NCI-H1105 (cell line): ENCODE results near the gene CLN5.
A peak's percentile ranks its signal among the peaks of the same experiment; 100 is the strongest.
"Not testable (repeated sequence)": the region's sequence is repeated elsewhere in the genome, so short reads cannot be mapped to it uniquely, and the experiment has no call there.

Experiments used
- DNase-seq: peaks from one replicate; lab custom pipeline; 2025; lab: John Stamatoyannopoulos, UW

CLN5 gene

DNA sequence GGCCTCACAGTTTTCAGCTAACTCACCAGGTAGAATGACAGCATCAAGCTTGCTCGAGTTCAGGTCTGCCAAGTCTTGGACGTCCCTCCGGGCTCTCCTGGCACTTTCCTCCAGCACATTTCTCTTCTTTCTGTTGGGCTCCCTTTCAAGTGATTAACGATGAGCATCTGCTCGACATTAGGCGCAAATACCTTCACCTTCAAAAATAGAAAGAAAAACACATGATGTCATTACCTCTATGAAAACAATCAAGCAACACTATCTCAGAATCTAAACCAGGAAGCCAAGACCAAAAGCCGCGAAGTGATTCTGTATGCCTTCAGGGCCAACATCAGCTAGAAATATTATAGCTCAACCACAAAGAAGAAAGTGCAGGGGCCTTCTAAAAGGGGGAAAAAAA lies 15.4 kb upstream of the CLN5 start:
- no peak for DNase-seq

DNA sequence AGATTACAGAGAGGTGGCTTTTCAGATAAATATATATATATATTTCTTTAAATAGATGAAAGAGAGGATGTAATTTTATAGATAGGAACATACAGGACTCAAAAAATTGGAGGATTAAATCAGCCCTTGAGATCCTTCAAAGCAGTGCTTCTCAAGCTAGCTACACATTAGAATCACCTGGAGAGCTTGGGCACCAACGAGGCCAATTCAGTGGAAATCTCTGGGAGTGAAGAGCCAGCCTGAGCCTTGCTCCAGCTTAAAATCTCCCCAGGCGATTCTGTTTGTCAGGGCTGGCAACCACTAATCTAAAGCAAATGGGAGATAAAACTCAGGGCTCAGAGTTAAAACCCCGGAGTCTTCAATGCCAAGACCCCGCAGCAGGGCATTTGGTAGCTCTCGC lies 15.0 kb upstream of the CLN5 start:
- DNase-seq, result no peak

DNA sequence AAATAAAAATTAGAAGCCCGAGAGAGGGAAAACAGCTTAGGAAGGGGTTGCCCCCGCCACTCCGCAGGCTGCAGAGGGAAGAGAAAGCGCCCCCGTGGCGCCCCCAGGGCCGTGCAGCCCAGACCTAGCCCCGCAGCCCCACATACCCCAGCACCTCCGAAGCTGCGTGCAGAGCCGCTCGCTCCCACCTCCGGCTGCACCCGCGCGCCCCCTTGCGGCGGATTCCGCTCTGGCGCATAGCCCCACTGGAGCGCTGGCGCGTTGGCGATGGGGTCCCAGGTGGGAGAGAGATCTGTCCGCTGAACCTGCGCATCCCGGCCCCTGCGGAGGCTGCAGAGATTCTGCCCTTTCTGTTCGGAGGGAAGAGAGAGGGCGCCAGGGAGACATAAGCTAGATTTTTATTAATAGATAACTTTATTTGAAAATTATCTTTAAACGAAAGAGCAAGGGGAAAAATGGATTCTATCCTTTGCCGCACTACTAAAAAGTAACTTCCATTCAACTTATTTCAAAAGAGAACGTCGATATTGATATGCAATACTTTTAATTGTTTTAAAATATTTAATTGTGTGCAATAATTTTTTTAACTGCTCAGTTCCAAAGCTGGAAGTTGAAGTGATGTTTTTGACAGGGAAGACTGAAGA lies 11.7 kb upstream of the CLN5 start:
- DNase-seq, result peak; percentile 25

DNA sequence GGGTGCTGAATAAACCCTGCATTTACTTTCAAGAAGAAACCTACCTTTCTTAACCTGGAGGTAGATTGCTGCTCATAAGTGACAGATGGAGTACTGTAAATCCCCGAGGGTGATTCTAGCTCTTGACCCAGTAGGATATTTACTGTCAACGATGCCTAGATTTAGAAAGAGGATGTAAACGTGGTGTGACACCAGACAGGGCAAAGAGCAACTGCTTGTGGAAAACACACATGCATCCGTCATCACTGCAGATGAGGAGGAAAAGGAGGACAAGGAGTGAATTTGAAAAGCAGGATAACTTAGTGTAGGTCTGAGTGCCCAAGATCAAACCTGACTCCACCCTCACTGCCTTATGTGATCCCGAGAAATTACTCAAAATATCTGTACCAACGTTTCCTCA lies 9.8 kb upstream of the CLN5 start:
- no peak for DNase-seq

DNA sequence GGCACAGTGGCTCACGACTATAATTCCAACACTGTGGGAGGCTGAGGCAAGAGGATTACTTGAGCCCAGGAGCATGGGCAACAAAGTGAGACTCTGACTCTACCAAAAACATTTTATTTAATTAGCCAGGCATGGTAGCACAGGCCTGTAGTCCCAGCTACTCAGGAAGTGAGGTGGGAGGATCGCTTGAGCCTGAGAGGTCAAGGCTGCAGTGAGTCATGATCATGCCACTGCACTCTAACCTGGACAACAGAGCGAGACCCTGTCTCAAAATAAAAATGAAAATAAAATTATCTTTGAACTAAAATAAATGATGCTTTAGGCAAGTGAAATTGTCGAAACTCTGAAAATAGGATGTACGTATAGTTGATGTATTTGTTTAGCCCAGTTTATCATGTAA lies 8.2 kb upstream of the CLN5 start:
- no peak for DNase-seq

DNA sequence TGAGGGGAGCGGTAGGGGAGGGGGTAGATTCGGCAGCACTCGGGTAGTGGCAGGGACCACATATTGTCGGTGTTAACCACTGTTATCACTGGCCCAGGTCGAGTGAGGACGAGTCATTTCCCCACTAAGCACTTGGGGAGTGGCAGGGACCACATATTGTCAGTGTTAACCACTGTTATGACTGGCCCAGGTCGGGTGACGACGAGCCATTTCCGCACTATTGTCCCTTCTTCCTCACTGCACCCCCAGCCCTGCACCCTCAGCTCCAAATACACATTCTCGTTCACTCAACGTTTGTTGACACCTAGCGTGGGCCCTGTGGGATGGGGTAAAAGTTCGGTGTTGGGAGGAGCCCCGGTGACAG lies 467 bp upstream of the CLN5 start:
- no peak for DNase-seq

DNA sequence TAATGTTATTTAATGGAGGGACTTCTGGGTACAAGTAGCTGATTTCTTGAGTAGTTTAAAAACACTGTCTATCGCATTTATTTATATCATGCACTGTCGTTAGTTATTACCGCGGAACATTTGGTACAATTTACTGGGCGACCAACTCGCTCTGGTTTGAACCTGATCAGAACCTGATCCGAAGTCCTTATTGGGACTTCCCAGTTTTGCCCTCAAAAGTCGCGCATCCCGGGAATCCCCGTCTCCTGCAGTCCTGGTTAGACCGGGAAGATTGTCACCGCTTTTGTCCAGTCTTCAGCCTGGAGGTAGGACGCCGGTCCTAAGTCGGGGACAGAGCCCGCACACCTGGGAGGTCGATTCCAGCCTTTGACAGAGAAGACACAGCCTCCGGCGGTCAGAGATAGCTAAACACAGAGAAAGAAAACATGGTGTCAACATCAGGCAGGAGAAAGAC lies 694 bp downstream of the CLN5 start:
- no peak for DNase-seq

DNA sequence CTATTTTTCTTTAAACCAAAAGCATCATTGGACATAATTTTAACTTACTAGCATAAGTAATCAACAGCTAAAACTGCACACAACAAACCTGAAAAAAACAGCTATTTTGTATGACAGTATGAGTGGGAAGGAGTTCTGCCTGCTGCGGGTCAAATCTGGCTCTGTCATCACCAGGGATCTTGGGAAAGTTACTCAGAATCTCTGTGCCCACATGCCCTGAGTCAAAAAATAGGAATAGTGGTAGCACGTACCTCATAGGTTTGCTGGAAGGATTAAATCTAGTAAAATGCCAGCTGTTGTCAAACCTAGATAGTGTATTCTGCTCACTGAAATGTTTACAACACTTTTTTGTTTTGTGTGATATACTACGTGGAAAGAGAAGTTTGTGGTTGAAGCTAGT lies 1.1 kb downstream of the CLN5 start:
- DNase-seq, result no peak

DNA sequence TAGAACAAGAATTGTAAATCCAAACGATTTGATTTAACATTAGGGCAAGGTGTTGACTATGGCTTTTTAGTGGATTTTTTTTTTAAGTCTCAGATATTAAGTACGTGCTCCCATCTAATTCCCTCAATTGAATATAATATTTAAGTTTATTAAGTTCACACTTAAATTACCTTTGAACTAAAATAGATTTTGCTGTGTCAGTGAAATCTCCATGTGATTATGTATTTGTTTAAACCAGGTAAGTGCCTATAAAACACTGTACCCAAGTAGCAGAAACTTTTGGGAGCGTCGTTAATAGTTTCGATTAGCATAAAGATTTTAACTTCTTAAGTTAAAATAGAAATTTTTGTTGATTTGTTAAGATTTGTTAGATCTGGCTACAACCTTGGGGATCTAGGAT lies 1.6 kb downstream of the CLN5 start:
- DNase-seq, result no peak

DNA sequence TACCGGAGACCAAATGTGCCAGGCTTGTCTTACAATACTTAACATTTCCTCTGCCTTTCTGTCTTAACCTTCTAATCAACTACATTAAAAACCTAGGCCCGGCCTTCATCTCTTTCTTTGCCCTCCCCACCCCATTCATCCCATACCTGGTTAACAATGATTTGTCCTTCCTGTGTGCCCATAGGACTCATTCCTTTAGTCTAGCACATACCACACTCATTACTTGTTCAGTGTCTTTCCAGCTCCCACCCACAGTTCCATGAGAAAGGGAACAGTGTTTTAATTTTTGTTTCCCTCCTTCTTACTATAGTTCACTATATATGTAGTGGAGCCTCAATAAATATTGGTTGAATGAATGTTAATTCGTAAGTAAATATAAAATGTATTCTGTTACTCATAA lies 2.4 kb downstream of the CLN5 start:
- no peak for DNase-seq

DNA sequence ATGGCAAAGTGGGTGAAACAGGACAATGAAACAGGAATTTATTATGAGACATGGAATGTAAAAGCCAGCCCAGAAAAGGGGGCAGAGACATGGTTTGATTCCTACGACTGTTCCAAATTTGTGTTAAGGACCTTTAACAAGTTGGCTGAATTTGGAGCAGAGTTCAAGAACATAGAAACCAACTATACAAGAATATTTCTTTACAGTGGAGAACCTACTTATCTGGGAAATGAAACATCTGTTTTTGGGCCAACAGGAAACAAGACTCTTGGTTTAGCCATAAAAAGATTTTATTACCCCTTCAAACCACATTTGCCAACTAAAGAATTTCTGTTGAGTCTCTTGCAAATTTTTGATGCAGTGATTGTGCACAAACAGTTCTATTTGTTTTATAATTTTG lies 8.6 kb downstream of the CLN5 start:
- DNase-seq, result no peak

DNA sequence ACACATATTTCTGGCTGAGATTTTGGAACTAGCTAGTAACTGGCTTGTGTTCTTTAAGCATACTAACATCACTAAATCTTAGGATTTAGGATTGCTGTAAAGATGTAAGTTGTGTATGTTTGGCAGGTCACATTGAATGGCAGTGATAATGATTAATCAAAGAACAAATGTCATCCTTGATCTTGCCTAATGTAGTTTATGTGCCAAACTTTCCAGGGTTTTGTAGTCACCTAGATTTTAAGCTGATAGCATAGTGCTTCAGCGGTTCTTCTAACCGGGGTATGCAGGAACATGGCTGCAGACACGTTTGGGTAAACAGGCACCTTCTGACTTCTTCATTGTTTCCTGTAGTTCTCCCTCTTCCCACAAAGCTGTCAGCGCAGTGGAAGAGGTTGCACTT lies 9.7 kb downstream of the CLN5 start:
- no peak for DNase-seq

DNA sequence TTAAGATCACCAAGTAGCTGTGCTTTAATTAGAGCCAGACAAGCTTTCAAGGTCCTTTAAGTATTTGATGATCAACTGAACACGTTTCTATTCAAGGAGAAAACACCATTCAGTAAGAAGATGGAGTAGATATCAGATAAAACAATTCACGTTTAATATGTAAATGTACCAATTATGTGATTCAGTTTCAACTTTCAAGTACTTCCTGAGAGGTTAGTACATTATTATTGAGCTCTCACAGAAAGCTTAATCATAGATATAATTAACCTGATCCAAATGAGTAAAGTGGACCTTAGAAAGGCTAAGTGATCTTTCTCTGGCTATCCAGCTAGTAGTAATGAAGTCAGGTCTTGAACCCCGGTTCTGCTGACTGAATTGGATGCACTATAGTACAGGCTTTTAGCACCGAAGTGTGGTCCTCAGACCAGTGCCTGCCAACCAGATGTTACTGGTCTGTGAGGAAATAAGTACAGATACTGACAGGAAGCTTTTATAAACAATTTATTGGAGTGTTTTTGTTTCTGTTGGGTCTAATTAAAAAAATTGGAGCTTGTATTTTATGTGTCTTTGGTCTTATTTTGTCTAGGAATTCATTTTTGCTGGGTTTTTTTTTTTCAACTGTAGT lies 10.2 kb downstream of the CLN5 start:
- DNase-seq, result no peak

DNA sequence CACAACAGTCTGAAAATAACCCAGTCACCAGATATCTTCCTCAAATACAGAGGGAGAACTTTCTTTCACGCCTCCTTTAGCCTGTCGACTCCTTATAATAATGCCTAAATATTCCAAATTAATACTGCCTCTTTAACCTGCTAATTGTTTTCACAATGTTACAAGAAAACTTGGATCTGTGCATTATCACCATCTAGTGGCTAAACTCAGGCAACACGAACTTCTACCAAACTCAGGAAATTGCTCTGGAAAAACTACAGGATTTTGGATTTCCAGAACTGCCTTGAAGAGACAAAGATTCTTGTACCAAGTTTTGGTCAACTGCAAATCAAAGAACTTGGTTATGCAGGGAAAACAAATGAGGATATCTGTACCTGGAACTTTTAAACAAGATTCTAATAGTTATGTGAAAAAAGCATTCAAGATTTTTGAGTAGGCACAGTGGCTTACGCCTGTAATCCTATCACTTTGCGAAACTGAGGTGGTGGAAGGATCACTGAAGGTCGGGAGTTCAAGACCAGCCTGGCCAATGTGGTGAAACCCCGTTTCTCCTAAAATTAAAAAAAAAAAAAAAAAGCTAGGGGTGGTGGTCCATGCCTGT lies 10.8 kb downstream of the CLN5 start:
- no peak for DNase-seq

DNA sequence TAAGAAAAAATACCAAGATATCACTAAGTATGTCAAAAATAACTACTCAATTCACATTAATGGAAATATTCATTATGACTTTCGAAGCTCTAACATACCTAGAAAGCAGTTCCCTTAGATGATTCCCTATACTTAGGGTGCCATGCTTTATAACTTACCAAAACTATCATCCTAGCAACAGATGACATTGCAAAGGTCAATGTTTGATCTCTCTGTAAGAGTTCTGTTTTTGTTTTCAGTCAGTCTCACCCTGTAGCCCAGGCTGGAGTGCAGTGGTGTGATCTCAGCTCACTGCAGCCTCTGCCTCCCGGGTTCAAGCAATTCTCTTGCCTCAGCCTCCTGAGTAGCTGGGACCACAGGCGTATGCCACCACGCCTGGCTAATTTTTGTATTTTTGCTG lies 16.5 kb downstream of the CLN5 start:
- DNase-seq, result not testable (repeated sequence)

DNA sequence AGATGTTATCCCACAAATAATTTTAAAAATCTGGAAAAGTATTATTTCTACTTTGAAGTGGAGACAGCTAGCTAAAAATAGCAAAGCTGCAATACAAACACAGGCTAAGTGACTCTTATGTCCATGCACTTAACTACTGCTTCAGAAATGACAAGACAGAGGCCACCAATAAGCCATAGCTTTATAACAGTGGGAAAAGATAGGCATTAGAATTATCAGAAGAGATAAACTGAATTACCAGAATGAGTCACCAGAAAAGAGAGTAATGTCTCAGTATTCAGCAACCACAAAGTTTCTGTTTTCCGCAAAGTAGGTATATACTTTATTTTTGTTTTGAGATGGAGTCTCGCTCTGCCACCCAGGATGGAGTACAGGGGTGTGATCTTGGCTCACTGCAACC lies 17.1 kb downstream of the CLN5 start:
- no peak for DNase-seq

DNA sequence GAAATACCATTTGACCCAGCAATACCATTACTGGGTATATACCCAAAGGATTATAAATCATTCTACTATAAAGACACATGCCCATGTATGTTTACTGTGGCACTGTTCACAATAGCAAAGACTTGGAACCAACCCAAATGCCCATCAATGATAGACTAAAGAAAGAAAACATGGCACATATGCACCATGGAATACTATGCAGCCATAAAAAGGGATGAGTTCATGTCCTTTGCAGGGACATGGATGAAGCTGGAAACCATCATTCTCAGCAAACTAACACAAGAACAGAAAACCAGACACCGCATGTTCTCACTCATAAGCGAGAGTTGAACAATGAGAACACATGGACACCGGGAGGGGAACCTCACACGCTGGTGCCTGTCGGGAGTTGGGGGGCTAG lies 17.8 kb downstream of the CLN5 start:
- not testable (repeated sequence) for DNase-seq

DNA sequence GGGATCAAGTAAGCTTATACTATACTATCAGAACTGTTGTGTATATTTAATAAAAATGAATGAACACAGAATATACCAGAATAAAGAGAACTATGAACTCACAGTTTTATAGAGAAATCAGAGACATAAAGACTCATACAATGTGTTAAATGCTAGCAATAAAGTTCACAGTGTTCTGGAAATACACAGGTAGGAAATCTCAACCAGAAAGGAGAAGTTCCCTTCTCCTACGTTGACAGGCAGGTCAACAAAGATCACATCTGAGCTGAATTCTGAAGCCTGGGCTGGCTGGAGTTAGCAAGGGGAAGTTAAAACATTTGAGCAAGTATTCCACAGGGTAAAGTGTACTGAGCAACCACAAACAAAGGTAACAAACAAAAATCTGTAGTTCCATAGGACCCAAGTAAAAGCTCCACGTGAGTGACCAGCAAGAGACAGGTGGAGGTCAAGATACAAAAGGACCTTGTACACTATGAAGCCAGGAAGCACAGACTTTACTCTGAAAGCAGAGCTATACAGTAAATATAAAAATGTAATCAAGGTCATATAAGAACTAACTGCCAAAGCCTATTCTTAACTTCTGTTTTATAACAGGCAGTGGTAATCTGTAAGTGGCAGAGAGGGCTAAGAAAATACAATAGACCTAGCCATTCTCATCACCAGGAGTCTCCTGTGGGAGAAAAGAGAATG lies 22.1 kb downstream of the CLN5 start:
- no peak for DNase-seq

DNA sequence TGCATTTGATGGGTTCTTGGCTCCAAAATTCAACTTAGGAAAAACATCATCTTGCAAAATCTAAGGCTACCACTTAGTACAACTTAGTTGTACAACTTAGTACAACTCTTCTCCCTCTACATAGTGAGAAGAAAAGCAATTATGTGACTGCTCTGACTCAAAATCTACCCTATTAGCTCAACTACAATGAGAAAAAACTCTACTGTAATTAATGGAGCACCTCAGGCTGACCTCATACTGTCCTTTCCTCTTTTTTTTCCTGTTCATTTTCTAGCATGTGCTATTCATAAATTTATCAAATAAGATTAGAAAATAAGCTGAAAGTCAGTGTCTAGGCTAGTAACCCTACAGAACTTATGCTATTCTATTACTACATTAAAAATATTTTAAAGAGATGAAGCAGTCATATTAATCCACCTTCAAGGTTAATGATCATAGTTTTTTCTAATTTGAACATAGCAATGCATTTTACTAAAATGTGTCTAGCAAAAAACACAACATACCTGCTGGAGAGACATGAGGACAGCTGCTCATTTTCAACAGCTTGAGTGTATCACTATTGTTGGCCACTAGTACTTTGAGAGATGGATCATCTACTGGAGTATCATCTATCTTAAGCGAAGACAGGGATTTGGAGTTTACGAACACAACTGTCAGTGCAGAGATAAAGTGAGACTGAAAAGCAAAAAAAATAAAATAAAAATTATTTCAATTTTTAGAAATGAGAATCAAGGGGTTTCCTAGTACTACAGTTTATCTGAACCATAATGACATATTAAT lies 23.2 kb downstream of the CLN5 start:
- DNase-seq, result no peak

DNA sequence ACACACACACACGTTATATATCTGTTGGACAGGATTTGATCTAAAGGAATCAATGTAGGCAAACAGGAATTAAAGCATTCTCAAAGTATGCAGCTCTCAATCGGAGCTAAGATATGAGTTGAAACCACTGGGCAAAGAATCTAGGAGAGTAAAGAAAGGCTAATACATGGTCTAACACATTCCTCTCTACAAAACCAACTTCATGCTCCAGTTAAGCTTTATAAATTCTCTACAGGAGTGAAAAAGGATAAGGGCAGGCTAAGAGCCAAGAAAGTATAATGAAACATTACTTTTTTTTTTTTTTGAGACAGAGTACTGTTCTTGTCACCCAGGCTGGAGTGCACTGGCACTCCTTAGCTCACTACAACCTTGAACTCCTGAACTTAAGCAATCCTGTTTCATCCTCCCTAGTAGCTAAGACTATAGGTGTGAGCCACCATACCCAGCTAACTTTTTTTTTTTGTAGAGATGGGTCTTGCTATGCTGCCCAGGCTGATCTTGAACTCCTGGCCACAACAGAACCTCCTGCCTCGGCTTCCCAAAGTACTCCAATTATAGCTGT lies 24.5 kb downstream of the CLN5 start:
- DNase-seq, result no peak

DNA sequence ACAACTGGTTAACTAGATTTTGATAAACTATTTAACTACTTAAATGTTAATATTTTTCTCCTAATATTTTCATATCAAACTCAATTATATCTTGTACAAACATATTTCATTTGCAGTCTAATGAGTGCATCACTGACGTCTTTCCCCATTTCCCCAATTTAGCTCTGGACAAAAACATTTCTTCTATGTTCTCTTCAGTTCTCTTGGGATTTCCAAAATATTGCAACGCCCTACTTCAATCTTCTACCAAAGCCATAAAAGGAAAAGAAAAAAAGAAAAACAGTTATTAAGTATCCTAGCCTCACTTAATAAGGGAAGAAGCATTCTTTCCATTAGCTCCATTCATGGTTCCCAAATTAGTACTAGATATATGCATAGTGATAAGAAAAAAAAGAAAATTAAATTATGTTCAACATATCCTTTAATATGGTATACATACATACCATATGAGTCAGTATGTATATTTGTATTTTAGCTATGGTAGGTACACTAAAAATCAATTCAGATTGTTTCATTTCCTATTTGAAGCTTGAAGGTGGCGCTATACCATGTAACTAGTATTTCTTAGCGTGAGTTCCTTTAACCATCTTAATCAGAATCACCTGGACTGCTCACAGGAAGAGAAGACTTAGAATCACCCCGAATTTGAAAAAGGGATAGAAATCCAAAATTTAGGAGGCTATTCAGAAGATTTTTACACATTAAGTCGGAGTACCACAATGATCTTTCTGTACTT lies 25.2 kb downstream of the CLN5 start:
- no peak for DNase-seq
